Mucosa of gallbladder (tissue), 1 donor: ENCODE data around the gene TCF25. TPM values are rescaled to one million over a fixed set of nuclear protein-coding genes. Genes with fewer than 3 reads are reported as not detected.
"Not testable (repeated sequence)": the region's sequence is repeated elsewhere in the genome, so short reads cannot be mapped to it uniquely, and the experiment has no call there.

ENCODE experiments used
- DNase-seq: peaks from one replicate; pipeline ENCODE4 v3.0.0-alpha.2; 2020; ENCODE audit warnings: low spot score
- total RNA-seq: library from RNA; stranded (reverse); gene quantifications from one replicate; pipeline ENCODE4 v1.2.1, GENCODE V29; 2021
- donor health status: DM: no; HTN: no; CAD: no.

Gene TCF25
- 175 TPM for total RNA-seq

- peak; percentile 86 for DNase-seq
Observed at GRCh38 chr16:89873109-89873971, at the start of gene TCF25. Gene TCF25 (plus strand): TSS chr16:89873592. CDS start chr16:89873668, 76 bp downstream.

GRCh38 chr16:89823824-89824148 lies 49.6 kb upstream of the TCF25 start:
- not testable (repeated sequence) for DNase-seq

GRCh38 chr16:89826531-89827382 lies 46.6 kb upstream of the TCF25 start:
- DNase-seq, result no peak

- DNase-seq, result peak; percentile 34
Observed at GRCh38 chr16:89827383-89828198, 45.8 kb upstream of the TCF25 start.

GRCh38 chr16:89828199-89828869 lies 45.1 kb upstream of the TCF25 start, which contains the start of gene SPIRE2:
Gene SPIRE2 (plus strand): TSS chr16:89828475. CDS start chr16:89828551, 76 bp downstream.
- DNase-seq, result peak; percentile 80

GRCh38 chr16:89828870-89829629 lies 44.3 kb upstream of the TCF25 start:
- no peak for DNase-seq

GRCh38 chr16:89829630-89830437 lies 43.6 kb upstream of the TCF25 start:
- DNase-seq, result no peak

GRCh38 chr16:89831810-89832328 lies 41.5 kb upstream of the TCF25 start:
- no peak for DNase-seq

- DNase-seq, result peak; percentile 73
Observed at GRCh38 chr16:89833664-89834363, 39.6 kb upstream of the TCF25 start.

- DNase-seq, result not testable (repeated sequence)
Observed at GRCh38 chr16:89834813-89835363, 38.5 kb upstream of the TCF25 start.

- not testable (repeated sequence) for DNase-seq
Observed at GRCh38 chr16:89836484-89836883, 36.9 kb upstream of the TCF25 start.

GRCh38 chr16:89837014-89837546 lies 36.3 kb upstream of the TCF25 start:
- no peak for DNase-seq

- DNase-seq, result no peak
Observed at GRCh38 chr16:89841275-89841674, 32.1 kb upstream of the TCF25 start.

GRCh38 chr16:89842471-89843408 lies 30.7 kb upstream of the TCF25 start:
- no peak for DNase-seq

- DNase-seq, result no peak
Observed at GRCh38 chr16:89843409-89844350, 29.7 kb upstream of the TCF25 start.
